ENCODE measurements around the gene PGAM5. TPM values are rescaled to one million over a fixed set of nuclear protein-coding genes. Genes with fewer than 3 reads are reported as not detected.

Gene PGAM5
- total and polyA plus RNA-seq, 2 of the 4 experiments (the other 2 are of a cell fraction), result 25.2 to 37.8 TPM

DNA sequence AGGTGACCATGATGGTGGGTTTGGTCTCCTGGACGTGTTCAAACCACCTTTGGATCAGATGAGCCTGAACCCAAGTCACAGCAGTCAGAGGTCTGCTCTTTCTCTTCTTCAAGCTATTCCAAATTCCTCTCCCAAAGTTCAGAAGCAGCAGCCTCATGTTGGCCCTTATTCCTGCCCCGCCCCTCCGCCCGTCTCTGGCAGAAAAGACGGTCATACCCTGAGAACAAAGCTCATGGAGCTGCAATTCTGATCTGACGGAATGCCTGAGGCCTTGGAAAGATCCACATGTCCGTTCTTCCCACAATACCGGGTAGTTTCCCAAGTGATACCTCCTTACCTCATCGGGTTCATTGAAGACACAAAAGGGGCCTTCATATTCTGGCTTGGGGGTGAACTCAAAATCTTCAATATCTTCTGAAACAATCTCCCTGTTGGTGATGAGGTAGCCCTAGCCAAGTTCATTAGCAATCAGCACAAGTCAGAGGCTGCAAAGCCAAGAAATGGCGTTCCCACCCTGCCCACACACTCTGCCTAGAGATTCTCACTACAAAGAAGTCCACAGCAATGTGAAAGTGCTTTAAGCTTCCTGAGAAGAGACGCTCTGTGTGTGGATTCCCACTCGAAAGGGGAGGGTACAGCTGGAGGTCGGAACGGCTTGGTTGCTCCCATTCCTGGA, 34.7 kb upstream of the PGAM5 start:
- Histone ChIP-seq H2AFZ (replicated peaks; ENCODE audit: low read length, poor library complexity) (no peak overlapping the region), H3K4me1 (ENCODE audit: control insufficient read depth, insufficient read depth, low read length) (no peaks in the 10 kb centered on the region), H3K4me2 (ENCODE audit: low read depth, low read length) (no peak overlapping the region), H4K5ac (ENCODE audit: low read depth, low read length) (no peak overlapping the region), H4K8ac (ENCODE audit: low read depth in 2 of 2, low read length in 2 of 2) (no peak overlapping the region), H3K14ac (replicated peaks; ENCODE audit: low read depth, low read length) (no peak overlapping the region), H3K36me3 (ENCODE audit: control insufficient read depth, insufficient read depth, low read length) (peaks cover 36% of the 10 kb centered on the region), H3K4ac (ENCODE audit: low read depth, low read length) (no peak overlapping the region), H3K27ac (ENCODE audit: insufficient read depth, low read length) (no peak overlapping the region), H3K9me3 (ENCODE audit: control insufficient read depth, insufficient read depth, low read length) (no peaks in the 10 kb centered on the region), H2BK120ac (ENCODE audit: low read depth, low read length) (no peak overlapping the region), H3K9me1 (ENCODE audit: insufficient read depth, low read length) (peaks cover 9% of the 10 kb centered on the region; the same call in 1 of the 2 replicates), H3K18ac (ENCODE audit: low read depth, low read length) (no peak overlapping the region), H2BK20ac (ENCODE audit: low read depth, low read length) (no peak overlapping the region), H3K56ac (ENCODE audit: extremely low read depth, insufficient read depth, low read length) (no peak overlapping the region), H2BK15ac (ENCODE audit: low read depth, low read length) (no peak overlapping the region), H3K27me3 (ENCODE audit: control insufficient read depth, insufficient read depth, low read length) (no peaks in the 10 kb centered on the region), H3K79me1 (ENCODE audit: low read depth in 1 of 2, low read length in 2 of 2) (peaks cover 10 to 17% of the 10 kb centered on the region in 2 experiments; a peak in 2 of 4 replicates), H2AK5ac (ENCODE audit: low read depth, low read length) (no peak overlapping the region), H4K20me1 (ENCODE audit: insufficient read depth, low read length) (0 out of 2 replicates have a peak, but pooled peaks cover 8% of the 10 kb centered on the region), H4K91ac (ENCODE audit: insufficient read depth, low read depth, low read length) (no peak overlapping the region), H3K23ac (ENCODE audit: low read depth, low read length) (no peak overlapping the region), H3K9ac (ENCODE audit: low read depth, low read length) (no peak overlapping the region), H2BK5ac (ENCODE audit: low read depth, low read length, poor library complexity, severe bottlenecking) (no peak overlapping the region), H2AK9ac (replicated peaks; ENCODE audit: low read depth, low read length, poor library complexity) (no peak overlapping the region), H3K4me3 (ENCODE audit: insufficient read depth, low read depth, low read length) (no peak overlapping the region)
- ATAC-seq (ENCODE audit: low read depth) (no peak), DNase-seq (no peak)
- in situ Hi-C loops (cut with MboI; ENCODE audit: low sequenced_read_pairs) (no loop called here), intact Hi-C loops (cut with micrococcal nuclease) (no loop called here), dilution Hi-C loops (cut with HindIII; ENCODE audit: low sequenced_read_pairs, unreplicated experiment) (no loop called here)
- TF ChIP-seq NFE2L2 (IDR thresholded peaks at IDR 0.05; ENCODE audit: low read depth, low read length) (no peak), RFX5 (IDR thresholded peaks at IDR 0.05; ENCODE audit: low read depth, low read length) (no peak), RCOR1 (IDR thresholded peaks at IDR 0.05; ENCODE audit: insufficient replicate concordance, low read length) (no peak), CHD1 (IDR thresholded peaks at IDR 0.05; ENCODE audit: low read depth, low read length) (no peak), RAD21 (IDR thresholded peaks at IDR 0.05; ENCODE audit: low read length) (no peak), FOS (IDR thresholded peaks at IDR 0.05; ENCODE audit: low read depth, low read length) (no peak), MXI1 (IDR thresholded peaks at IDR 0.05; ENCODE audit: borderline replicate concordance, low read depth, low read length) (no peak), BHLHE40 (IDR thresholded peaks at IDR 0.05; ENCODE audit: low read depth, low read length) (no peak), CEBPB (IDR thresholded peaks at IDR 0.05; ENCODE audit: low read depth, low read length) (no peak), MAZ (IDR thresholded peaks at IDR 0.05; ENCODE audit: borderline replicate concordance, low read depth, low read length) (no peak), MAFK (IDR thresholded peaks at IDR 0.05; ENCODE audit: low read depth, low read length) (no peak)
- TF ChIP-seq, protein P1, sequence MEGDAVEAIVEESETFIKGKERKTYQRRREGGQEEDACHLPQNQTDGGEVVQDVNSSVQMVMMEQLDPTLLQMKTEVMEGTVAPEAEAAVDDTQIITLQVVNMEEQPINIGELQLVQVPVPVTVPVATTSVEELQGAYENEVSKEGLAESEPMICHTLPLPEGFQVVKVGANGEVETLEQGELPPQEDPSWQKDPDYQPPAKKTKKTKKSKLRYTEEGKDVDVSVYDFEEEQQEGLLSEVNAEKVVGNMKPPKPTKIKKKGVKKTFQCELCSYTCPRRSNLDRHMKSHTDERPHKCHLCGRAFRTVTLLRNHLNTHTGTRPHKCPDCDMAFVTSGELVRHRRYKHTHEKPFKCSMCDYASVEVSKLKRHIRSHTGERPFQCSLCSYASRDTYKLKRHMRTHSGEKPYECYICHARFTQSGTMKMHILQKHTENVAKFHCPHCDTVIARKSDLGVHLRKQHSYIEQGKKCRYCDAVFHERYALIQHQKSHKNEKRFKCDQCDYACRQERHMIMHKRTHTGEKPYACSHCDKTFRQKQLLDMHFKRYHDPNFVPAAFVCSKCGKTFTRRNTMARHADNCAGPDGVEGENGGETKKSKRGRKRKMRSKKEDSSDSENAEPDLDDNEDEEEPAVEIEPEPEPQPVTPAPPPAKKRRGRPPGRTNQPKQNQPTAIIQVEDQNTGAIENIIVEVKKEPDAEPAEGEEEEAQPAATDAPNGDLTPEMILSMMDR (conservative IDR thresholded peaks at IDR 0.05; ENCODE audit: low read depth, low read length), result no peak
- TF ChIP-seq, protein P2, sequence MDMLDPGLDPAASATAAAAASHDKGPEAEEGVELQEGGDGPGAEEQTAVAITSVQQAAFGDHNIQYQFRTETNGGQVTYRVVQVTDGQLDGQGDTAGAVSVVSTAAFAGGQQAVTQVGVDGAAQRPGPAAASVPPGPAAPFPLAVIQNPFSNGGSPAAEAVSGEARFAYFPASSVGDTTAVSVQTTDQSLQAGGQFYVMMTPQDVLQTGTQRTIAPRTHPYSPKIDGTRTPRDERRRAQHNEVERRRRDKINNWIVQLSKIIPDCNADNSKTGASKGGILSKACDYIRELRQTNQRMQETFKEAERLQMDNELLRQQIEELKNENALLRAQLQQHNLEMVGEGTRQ (IDR thresholded peaks at IDR 0.05; ENCODE audit: low read depth, low read length), result no peak
- TF ChIP-seq, protein P3, sequence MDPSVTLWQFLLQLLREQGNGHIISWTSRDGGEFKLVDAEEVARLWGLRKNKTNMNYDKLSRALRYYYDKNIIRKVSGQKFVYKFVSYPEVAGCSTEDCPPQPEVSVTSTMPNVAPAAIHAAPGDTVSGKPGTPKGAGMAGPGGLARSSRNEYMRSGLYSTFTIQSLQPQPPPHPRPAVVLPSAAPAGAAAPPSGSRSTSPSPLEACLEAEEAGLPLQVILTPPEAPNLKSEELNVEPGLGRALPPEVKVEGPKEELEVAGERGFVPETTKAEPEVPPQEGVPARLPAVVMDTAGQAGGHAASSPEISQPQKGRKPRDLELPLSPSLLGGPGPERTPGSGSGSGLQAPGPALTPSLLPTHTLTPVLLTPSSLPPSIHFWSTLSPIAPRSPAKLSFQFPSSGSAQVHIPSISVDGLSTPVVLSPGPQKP (IDR thresholded peaks at IDR 0.05; ENCODE audit: borderline replicate concordance, low read depth, low read length), result no peak
- ChIA-PET POLR2A (ENCODE audit: unreplicated experiment) (no interaction called here), CTCF (no interaction called here)
- WGBS, 2 experiments (ENCODE audit: extremely low coverage in 2 of 2, insufficient read length in 1 of 2), result 96% methylated on average over 7 of the region's 14 CpGs; no CpG with 5 or more reads in 1 of the 2 experiments
- BruUV-seq (replicated peaks), result no TSS peak
